Activated CD8-positive, alpha-beta memory T cell treated with anti-CD3 and anti-CD28 coated beads, Interleukin-2, amount 50 U/mL, for 1 hour (primary cell): ENCODE results near the gene E2F6.
"Not testable (repeated sequence)": the region's sequence is repeated elsewhere in the genome, so short reads cannot be mapped to it uniquely, and the experiment has no call there.

Experiments
- DNase-seq: peaks from one replicate; pipeline ENCODE4 v3.0.0-alpha.2; 2020; ENCODE audit errors: extremely low read depth

Gene E2F6

DNA sequence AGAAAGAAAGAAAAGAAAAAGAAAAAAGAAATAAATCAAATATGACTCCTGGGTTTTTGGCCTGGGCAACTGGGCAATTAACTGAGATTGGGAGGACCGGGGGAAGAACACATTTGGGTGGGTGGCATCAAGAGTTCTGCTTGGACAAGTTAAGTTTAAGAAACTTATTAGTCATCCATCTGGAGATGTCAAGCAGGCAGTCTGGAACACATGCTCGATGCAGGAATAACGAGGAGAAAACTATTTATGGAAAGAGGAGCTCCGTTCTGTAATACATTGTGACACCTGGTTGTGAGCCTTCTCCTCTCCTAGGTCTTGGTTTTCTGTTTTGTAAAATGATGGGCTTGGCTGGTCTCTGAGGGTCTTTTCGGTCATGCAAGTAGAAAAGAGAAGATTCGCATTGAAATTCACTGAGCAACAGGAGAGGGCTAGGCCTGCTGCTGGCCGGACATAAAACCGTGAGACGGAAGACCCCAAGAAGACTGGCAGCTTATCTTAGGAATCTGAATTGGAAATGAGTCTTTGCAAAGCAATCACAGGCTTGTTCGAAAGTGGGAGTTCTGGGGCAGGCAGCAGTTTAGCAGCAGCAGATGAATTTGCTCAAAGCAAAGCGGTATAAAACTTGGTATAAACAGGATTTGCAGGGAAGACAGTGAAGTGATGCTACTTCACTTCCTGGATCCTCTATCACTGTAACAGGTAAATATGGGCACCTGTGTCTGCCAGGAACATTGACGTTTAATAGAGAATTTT is 51.4 kb downstream of the E2F6 start:
- no peak for DNase-seq

DNA sequence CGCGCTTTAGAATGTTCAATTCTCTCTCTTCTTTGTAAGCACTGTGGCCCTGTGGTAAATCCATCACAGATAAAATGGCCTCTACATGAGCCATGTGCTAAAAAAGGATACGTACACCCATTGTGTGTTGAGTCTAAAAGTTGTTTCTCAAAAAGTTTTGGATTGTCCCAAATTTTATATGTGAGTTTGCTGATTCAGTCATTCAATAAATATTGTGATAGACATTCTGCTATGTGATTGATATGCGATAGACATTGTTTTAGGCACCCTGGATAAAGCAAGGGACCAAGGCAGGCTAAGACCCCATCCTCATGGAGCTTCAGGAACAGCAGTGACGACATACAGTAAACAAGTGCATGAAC is 53.5 kb downstream of the E2F6 start:
- no peak for DNase-seq

GRCh38 chr2:11411768-11412448 is 54.1 kb downstream of the E2F6 start:
- no peak for DNase-seq

- DNase-seq: no peak
Observed at GRCh38 chr2:11411244-11411643, 54.7 kb downstream of the E2F6 start.

DNA sequence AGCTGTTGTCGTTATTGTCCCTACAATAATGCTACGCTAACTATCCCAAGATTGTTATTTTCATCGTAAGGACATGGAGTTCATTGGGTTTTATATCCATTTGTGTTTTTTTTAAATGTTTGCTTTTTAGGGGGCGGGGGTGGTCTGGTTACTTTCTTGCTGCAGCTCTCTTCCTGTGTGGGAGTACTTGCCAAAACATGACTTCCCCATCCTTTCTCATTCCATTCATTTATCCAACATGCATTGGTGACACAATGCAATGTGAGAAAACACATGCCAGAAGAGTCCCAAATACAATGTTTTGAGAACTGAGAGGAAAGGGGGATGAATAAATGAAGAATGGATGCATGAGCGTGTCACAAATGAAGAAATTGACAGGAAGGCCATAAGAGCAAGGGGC is 55.9 kb downstream of the E2F6 start:
- no peak for DNase-seq

- no peak for DNase-seq
Observed at GRCh38 chr2:11409572-11409959, 56.4 kb downstream of the E2F6 start.

- no peak for DNase-seq
Observed at GRCh38 chr2:11408959-11409571, 56.9 kb downstream of the E2F6 start.

- no peak for DNase-seq
Observed at GRCh38 chr2:11407413-11407812, 58.5 kb downstream of the E2F6 start.

DNA sequence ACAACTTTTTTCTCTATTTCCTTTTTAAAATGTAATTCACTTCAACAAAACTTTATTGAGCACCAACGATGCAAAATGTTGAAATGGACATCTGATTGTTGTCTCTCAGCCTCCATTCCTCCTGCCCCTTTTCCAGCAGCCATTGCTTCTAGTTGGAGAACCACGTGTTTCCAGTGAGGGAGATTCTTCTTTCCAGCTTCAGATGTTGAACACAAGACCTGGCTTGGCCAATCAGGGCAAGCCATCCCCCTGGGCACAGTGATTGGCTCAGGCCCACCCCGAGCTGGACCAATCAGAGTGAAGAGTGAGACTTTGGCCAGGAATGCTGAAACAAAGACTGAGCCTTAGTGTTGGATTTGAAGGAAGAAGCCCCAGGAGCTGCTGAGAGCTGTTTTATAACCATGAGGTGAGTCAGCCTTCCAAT is 59.0 kb downstream of the E2F6 start:
- DNase-seq: no peak

- DNase-seq: no peak
Observed at GRCh38 chr2:11406267-11406957, 59.5 kb downstream of the E2F6 start.

GRCh38 chr2:11405599-11406266 is 60.2 kb downstream of the E2F6 start:
- DNase-seq: no peak

DNA sequence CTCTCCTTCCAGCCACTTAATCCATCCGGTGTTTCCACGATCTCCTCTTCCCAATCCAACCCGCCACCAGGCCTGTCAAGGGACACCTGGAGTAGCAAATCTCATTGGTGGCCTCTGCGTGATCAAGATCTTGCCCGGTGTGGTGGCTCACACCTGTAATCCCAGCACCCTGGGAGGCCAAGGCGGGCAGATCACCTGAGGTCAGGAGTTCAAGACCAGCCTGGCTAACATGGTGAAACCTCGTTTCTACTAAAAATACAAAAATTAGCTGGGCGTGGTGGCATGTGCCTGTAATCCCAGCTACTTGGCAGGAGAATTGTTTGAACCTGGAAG is 60.9 kb downstream of the E2F6 start:
- not testable (repeated sequence) for DNase-seq

GRCh38 chr2:11404376-11405073 is 61.4 kb downstream of the E2F6 start:
- no peak for DNase-seq

DNA sequence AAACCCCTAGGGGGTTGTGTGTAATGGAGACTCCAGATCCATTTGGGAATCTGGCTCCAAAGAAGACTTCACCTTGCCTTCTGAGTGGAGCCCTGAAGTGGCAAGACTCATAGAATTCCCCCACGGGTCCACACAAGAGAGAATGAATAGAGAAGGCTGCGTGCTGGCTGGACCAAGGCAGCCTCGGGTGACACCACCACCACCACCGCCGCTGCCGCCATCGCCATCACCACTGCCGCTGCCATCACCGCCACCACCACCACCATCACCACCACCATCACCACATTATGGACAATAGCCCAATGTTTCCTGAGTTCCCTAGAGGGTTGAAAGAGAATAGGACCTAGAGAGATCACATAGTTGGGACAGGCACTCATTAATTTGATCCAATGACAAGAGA is 63.5 kb downstream of the E2F6 start:
- DNase-seq: no peak

DNA sequence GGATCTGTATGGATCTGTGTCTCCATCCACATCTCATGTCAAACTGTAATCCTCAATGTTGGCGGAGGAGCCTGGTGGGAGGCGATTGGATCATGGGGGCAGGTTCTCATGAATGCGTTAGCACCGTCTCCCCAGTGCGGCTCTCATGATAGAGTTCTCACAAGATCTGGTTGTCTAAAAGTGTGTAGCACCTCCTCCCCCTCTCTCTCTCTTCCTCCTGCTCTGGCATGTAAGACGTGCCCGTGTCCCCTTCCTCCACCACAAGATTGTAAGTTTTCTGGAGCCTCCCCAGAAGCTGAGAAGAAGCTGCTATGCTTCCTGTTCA is 66.6 kb downstream of the E2F6 start:
- no peak for DNase-seq

DNA sequence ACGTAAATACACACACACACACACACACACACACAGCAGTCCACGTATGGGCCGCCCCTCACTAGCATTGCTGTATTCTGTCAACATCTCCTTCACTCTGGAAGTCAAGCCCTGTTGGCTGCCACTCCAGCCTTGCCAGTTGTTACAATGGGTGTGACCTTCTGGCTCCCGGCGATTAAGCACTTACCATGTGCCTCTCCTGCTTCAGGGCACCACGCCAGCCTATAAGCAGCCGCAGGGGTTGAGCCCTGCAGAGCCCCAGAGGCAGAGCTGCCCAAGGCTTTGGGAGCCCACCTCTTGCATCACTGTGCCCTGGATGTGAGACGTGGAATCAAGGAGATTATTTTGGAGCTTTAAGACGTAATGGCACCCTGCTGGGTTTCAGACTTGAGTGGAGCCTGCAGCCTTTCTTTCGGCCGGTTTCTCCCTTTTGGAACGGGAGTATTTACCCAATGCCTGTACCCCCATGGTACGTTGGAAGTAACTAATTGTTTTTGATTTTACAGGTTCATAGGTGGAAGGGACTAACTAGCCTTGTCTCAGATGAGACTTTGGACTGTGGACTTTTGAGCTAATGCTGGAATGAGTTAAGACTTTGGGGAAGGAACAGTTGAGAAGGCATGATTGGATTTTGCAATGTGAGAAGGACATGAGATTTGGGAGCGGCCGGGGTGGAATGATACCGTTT is 67.1 kb downstream of the E2F6 start:
- DNase-seq: no peak

DNA sequence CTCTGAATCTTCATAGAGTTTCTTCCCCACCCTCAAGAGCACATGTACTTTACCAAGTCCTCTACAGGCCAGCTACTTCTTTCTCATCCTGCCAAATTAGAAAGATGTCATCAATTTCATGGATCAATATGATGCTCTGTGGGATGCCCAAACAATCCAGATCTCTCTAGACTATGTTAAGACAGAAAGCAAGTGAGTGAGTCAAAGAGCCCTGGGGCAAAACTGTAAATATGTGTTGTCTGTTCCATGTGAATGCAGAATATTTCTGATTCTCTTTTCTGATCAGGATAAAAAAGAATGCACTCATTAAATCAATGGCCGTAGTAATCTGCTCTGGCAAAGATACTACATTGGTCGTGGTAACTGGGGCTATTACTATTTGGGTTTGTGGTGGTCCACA is 68.4 kb downstream of the E2F6 start:
- DNase-seq: no peak

DNA sequence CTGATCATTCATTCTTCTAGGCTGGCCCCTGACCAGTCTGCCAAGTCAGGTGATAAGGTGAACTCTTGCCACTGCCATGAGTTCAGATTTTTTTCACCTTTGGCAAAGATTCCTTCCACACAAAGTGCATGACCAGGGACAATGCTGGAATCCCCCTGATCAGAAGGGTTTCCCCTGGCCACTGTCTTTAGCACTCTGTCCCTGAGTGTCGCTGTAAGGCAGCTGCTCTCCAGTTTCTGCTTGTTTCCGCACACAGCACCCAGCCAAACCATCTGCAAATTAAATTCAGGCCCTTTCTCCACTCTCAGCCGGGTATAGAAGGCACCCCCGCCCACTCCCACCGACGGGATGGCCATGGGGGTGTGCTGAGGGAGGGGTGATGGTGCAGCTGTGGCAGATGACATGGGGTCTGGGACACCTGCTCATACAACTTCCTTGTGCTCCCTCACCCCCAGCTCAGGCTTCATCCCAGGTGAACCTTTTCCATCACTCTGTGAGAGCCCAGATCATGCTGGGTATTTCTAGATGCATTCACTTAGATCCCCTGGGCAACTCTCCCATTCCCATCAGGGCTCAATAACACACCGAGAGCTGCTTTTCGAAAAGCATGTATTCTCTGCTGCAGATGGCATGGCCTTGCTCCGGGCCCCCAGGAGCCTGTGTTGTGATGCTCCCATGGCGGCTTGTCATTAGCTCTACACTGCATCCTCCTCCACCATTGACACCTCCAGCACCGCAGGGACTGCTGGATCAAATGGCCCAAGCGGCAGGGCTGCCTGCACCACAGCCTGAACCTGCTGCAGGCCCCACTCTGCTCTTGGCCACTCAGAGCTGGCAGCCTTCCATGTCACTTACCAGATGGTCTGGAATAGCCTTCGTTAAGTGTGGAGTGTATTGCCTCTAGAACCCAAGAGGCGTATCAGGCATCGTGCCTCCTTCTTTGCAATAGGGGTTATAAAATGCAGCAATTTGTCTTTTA is 69.2 kb downstream of the E2F6 start:
- no peak for DNase-seq

DNA sequence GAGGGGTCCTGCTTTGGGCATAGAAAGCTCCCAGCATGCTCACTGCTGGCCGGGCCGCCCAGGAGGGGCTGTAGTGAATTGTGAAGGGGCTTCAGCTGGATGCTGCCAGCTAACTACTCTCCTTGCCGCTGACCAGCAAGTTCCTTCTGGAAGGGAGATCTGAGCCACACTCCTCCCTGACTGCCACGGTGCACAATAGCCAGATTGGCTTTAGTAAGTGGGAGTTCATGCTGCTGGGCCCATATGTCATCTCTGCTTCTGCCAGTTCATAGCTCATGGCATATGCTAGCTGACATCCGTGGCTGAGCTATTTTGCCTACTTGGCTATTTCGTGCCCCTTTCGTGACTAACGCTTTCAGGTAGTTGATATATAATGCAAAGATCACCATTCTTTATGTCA is 69.9 kb downstream of the E2F6 start:
- no peak for DNase-seq

DNA sequence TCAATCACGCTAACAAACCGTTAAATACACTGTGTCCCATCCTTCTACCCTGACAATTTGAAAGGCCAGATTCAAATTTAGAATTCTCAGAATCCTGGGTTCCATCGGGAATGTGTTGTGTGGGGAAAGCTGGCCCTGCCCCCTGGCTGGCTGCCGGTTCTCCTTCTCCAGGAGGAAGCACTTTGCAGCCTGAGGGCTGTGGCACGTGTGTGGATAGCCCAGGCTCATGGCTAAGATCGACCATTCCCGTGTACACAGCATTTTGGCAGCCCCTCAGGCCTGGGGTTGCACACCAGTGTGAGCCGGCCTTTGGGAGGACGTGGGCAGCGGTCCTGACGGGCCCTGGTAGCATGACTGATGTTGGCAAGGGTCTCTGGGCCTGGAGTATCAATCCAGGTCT is 70.6 kb downstream of the E2F6 start:
- no peak for DNase-seq
